Measurements from ENCODE around the gene SIAH1. TPM values are rescaled to one million over a fixed set of nuclear protein-coding genes. Genes with fewer than 3 reads are reported as not detected.
A peak's percentile ranks its signal among the peaks of the same experiment; 100 is the strongest.

SIAH1 gene
- total RNA-seq, 1 donor from 2014 or later: 11.5 TPM

DNA sequence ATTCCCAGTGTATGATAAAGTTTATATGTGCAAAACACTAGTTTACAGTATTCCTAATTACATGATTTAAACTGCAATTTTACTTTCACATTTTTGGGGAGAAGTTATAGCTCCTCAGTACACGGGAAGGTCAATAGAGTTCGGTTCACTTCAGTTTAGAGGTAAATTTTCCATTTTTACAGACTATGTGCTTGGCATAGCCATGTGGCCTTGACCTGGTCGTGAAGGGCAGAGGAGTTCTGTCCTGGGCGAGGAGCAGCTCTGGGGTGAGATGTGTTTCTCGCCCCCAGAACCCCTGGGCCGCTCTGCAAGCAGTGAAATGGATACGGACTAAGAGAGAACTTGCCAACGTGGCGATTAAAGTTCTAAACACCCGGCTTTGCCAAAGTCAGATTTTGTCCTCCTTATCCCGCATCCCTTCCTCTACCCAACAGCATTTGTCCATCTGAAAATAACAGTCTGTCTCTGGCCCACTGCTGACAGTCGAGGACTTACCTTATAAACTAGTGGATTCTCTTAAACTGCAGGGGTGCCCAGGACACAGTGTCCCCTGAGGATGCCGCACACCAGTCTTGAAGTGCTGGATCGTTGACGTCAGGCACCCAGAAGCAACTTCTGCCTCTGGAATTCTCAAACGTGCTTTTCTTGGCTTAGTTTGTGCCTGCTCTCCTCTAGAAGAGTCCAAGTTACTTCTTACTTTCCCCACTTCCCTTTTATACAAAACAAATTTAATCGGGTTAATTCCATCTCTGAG, 1.5 kb upstream of the SIAH1 start:
- no peak overlapping the region for H3K27ac ChIP-seq (replicated peaks)
- no peak for TF ChIP-seq CTCF (IDR thresholded peaks at IDR 0.05; ENCODE audit: borderline replicate concordance)

DNA sequence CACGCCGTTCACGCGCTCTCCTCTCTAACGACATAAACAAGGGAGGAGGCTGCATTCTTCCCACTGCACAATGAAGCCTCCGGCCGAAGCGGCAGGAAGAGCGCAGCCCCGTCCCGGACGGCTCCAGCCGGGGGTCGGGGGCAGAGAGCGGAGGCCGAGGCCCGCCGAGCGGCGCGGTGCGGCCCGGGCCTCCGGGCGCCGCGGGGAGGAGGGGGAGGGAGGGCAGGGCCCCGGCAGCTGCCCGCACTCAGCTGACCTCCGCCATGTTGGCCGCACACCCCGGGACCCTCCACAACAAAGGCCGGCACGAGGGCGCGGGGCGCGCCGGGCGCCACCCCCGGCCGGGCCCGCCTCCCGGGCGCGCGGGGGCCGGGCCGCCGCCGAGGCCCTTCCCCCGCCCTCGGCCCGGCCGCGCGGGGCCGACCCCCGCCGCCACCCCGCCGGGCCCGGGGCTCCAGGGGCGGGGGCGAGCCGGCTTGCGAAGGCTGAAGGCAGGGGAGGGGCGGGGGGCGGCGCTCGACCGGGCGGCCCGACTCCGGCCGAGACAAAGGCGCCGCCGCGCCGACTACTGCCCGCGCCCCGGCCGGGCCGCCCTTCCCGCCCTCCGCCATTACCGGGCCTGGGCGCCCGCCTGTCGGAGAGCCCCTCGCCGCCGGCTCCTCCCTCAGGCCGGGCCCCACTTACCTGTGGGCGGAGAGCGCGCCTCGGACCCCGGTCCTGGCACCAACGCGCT, 527 bp downstream of the SIAH1 start:
- Histone ChIP-seq H3K9me3 (replicated peaks) (no peaks in the 10 kb centered on the region), H3K4me1 (peaks cover 55% of the 10 kb centered on the region), H3K4me3 (peak overlapping the region; percentile 93), H3K36me3 (no peaks in the 10 kb centered on the region), H3K27me3 (ENCODE audit: low read depth) (no peaks in the 10 kb centered on the region), H3K27ac (replicated peaks) (peak overlapping the region; percentile 97)
- intact Hi-C loops (cut with micrococcal nuclease): loop anchor here (10.0 kb wide), 1 partner anchor 230 kb away; the partner anchor contains the start of gene N4BP1
- no peak for TF ChIP-seq CTCF (IDR thresholded peaks at IDR 0.05; ENCODE audit: borderline replicate concordance)
- peak; percentile 71 for DNase-seq

More for the DNA sequence above, 1.5 kb upstream of the SIAH1 start:
- no peaks in the 10 kb centered on the region for H3K36me3 ChIP-seq
- no peak for DNase-seq
- intact Hi-C loops (cut with micrococcal nuclease): loop anchor here (10.0 kb wide), 1 partner anchor 228 kb away; the partner anchor contains the start of gene N4BP1
- H3K27me3 ChIP-seq (ENCODE audit: low read depth): no peaks in the 10 kb centered on the region
- peaks cover 35% of the 10 kb centered on the region for H3K4me1 ChIP-seq
- no peaks in the 10 kb centered on the region for H3K9me3 ChIP-seq (replicated peaks)
- H3K4me3 ChIP-seq: no peak overlapping the region

- intact Hi-C loops (cut with micrococcal nuclease): loop anchor here (10.0 kb wide), 1 partner anchor 231 kb away; the partner anchor contains the start of gene N4BP1
- H3K27ac ChIP-seq (replicated peaks): peak overlapping the region; percentile 97
- no peaks in the 10 kb centered on the region for H3K36me3 ChIP-seq
- H3K4me3 ChIP-seq: peak overlapping the region; percentile 93
- TF ChIP-seq CTCF (IDR thresholded peaks at IDR 0.05; ENCODE audit: borderline replicate concordance): no peak
- DNase-seq: no peak
- no peaks in the 10 kb centered on the region for H3K9me3 ChIP-seq (replicated peaks)
- peaks cover 62% of the 10 kb centered on the region for H3K4me1 ChIP-seq
- no peaks in the 10 kb centered on the region for H3K27me3 ChIP-seq (ENCODE audit: low read depth)
Measured at GRCh38 chr16:48383877-48384519, 1.2 kb downstream of the SIAH1 start.

GRCh38 chr16:48383009-48383876, 2.0 kb downstream of the SIAH1 start:
- H3K27ac ChIP-seq (replicated peaks): peak overlapping the region; percentile 97
- intact Hi-C loops (cut with micrococcal nuclease): loop anchor here (10.0 kb wide), 1 partner anchor 232 kb away; the partner anchor contains the start of gene N4BP1

More at GRCh38 chr16:48383009-48383876, 2.0 kb downstream of the SIAH1 start:
- H3K4me3 ChIP-seq: peak overlapping the region; percentile 93
- H3K4me1 ChIP-seq: peaks cover 70% of the 10 kb centered on the region
- no peaks in the 10 kb centered on the region for H3K27me3 ChIP-seq (ENCODE audit: low read depth)
- no peaks in the 10 kb centered on the region for H3K9me3 ChIP-seq (replicated peaks)
- no peaks in the 10 kb centered on the region for H3K36me3 ChIP-seq
- no peak for TF ChIP-seq CTCF (IDR thresholded peaks at IDR 0.05; ENCODE audit: borderline replicate concordance)
- no peak for DNase-seq

All from left ventricle myocardium inferior (tissue), 1 donor.